Transverse colon (tissue), 4 donors: Measurements from ENCODE around the gene EEIG1. TPM values are rescaled to one million over a fixed set of nuclear protein-coding genes. Genes with fewer than 3 reads are reported as not detected.

Source experiments
- DNase-seq: peaks from one replicate; pipeline ENCODE4 v3.0.0-alpha.2; 2019
- H3K27ac ChIP-seq, 4 donors: fragments of 200-600 bp; sonication (generic); 2 replicates each; pipeline ENCODE4 v1.5.1; 2016 to 2018; ENCODE audit warnings: inconsistent platforms in 4 of 4
- H3K27me3 ChIP-seq: fragments of 200-600 bp; sonication (generic); 2 replicates; pipeline ENCODE4 v1.5.1; 2017; ENCODE audit warnings: inconsistent platforms
- H3K36me3 ChIP-seq, 4 donors: fragments of 200-600 bp; sonication (generic); 2 replicates each; pipeline ENCODE4 v1.5.1; 2017 to 2019; ENCODE audit warnings: inconsistent platforms in 4 of 4
- H3K4me1 ChIP-seq, 4 donors: fragments of 200-600 bp; sonication (generic); 2 replicates each; pipeline ENCODE4 v1.5.1; 2017 to 2020; ENCODE audit warnings: inconsistent platforms in 4 of 4
- H3K4me3 ChIP-seq, 4 donors: fragments of 200-600 bp; sonication (generic); 1 replicate in 1 of 4; 2 replicates in 3 of 4; pipeline versions ENCODE4 v1.5.1 to v1.6.1; 2017 to 2019; ENCODE audit warnings: inconsistent platforms in 4 of 4
- H3K9me3 ChIP-seq, 2 donors: fragments of 200-600 bp; sonication (generic); 2 replicates each; pipeline ENCODE4 v1.5.1; 2017 to 2019; ENCODE audit warnings: inconsistent platforms in 2 of 2
- CTCF ChIP-seq, 5 experiments: fragments of 200-600 bp in 3 of 5; fragments of 450-650 bp in 2 of 5; sonication (generic) in 3 of 5; IDR thresholded peaks; 1 replicate in 2 of 5; 2 replicates in 3 of 5; pipeline ENCODE4 v1.5.1; 2016 to 2017; ENCODE audit warnings: antibody characterized with exemption in 5 of 5, inconsistent platforms in 3 of 5, mild to moderate bottlenecking in 2 of 5, moderate library complexity in 1 of 5
- EP300 ChIP-seq: sonication (generic); formaldehyde crosslinking; IDR thresholded peaks from one replicate; pipeline ENCODE4 v1.6.1; 2017; ENCODE audit warnings: antibody characterized with exemption, low read depth
- POLR2A ChIP-seq: fragments of 450-650 bp; IDR thresholded peaks from one replicate; pipeline ENCODE4 v1.6.1; 2016; ENCODE audit warnings: antibody characterized with exemption, mild to moderate bottlenecking, moderate library complexity
- POLR2AphosphoS5 ChIP-seq, 3 donors: sonication (generic); formaldehyde crosslinking; IDR thresholded peaks; one replicate each; pipeline ENCODE4 v1.6.1; 2016; ENCODE audit warnings: antibody characterized with exemption in 3 of 3
- WGBS, 2 donors: methylation state at CpG; one replicate each; pipeline ENCODE4 v1.1.5; 2018; ENCODE audit warnings: low coverage in 1 of 2; 5-methylcytosine and 5-hydroxymethylcytosine counted together
- in situ Hi-C, 4 donors: fragments of 200-750 bp; cut with MboI; loops; one replicate each; pipeline versions ENCODE4 v1.15.0 to v1.15.1; 2017; ENCODE audit warnings: low sequenced_read_pairs in 3 of 4, low pct_ligation_motif_present in 1 of 4, low pct_unique_long_range_greater_than_20kb in 1 of 4
- intact Hi-C: fragments of 100-400 bp; cut with DNase I; formaldehyde crosslinking; loops from one replicate; pipeline ENCODE4 v1.15.1; 2023; ENCODE audit warnings: low total_unique reads
- total RNA-seq, 4 donors: library from RNA; depleted of rRNA; stranded (reverse); fragments of >200 nt; gene quantifications; one replicate each; pipeline ENCODE4 v1.1.0, GENCODE V29; 2016

EEIG1 gene
- total RNA-seq, 4 donors from 2014 or later = 77.0 to 230 (median 96.7) TPM

GRCh38 chr9:127953154-127953553, 27.6 kb downstream of the EEIG1 start:
- H3K27me3 ChIP-seq = no peaks in the 10 kb centered on the region
- peaks cover 42 to 67% (median 45%) of the 10 kb centered on the region in 4 donors for H3K4me1 ChIP-seq
- WGBS, 2 donors = 85 to 89% methylated on average over 1 of the region's 1 CpG
- no peaks in the 10 kb centered on the region for H3K9me3 ChIP-seq
- in situ Hi-C loops (loop anchor here in 1 of 4 donors (25.0 kb wide), 1 partner anchor 159 kb away; no protein-coding TSS in a partner anchor), intact Hi-C loops (no loop called here)
- H3K36me3 ChIP-seq = no peaks in the 10 kb centered on the region
- DNase-seq = no peak
- peak overlapping the region in 2 of 4 donors; percentile 82 to 89 for H3K27ac ChIP-seq
- H3K4me3 ChIP-seq = no peak overlapping the region
- TF ChIP-seq POLR2A (no peak), EP300 (no peak), POLR2AphosphoS5 (IDR thresholded peaks at IDR 0.05) (no peak), CTCF (IDR thresholded peaks at IDR 0.05) (no peak)

- H3K27me3 ChIP-seq = no peaks in the 10 kb centered on the region
- peaks cover 33 to 53% (median 34%) of the 10 kb centered on the region in 4 donors for H3K4me1 ChIP-seq
- DNase-seq = no peak
- peak overlapping the region in 3 of 4 donors; percentile 27 to 53 (median 31) for H3K27ac ChIP-seq
- intact Hi-C loops (no loop called here), in situ Hi-C loops (loop anchor here in 1 of 4 donors (25.0 kb wide), 1 partner anchor 162 kb away; no protein-coding TSS in a partner anchor)
- WGBS, 2 donors = 57 to 61% methylated on average over 8 to 21 of the region's 21 CpGs
- no peaks in the 10 kb centered on the region for H3K36me3 ChIP-seq
- TF ChIP-seq EP300 = no peak
- TF ChIP-seq POLR2AphosphoS5 (IDR thresholded peaks at IDR 0.05) = peak in 2 of 3 donors; percentile 8 to 40
- TF ChIP-seq POLR2A = no peak
- no peaks in the 10 kb centered on the region for H3K9me3 ChIP-seq
- no peak overlapping the region for H3K4me3 ChIP-seq
Measured at GRCh38 chr9:127950513-127951289, 30.1 kb downstream of the EEIG1 start.

GRCh38 chr9:127949827-127950512, 30.8 kb downstream of the EEIG1 start:
- Histone ChIP-seq H3K4me1 (peaks cover 26 to 46% (median 27%) of the 10 kb centered on the region in 4 donors), H3K4me3 (no peak overlapping the region), H3K27ac (peak overlapping the region in 3 of 4 donors; percentile 27 to 53 (median 31)), H3K9me3 (no peaks in the 10 kb centered on the region), H3K36me3 (peaks cover 0 to 6% (median 0%) of the 10 kb centered on the region in 4 donors), H3K27me3 (no peaks in the 10 kb centered on the region)
- WGBS, 2 donors = 68% methylated on average over 17 of the region's 17 CpGs; no CpG with 5 or more reads in 1 of the 2 donors
- intact Hi-C loops (no loop called here), in situ Hi-C loops (loop anchor here (5.0 to 25.0 kb wide), 4 partner anchors 82 to 162 kb away; no protein-coding TSS in a partner anchor)
- DNase-seq = no peak
- TF ChIP-seq POLR2A = no peak
- TF ChIP-seq CTCF (IDR thresholded peaks at IDR 0.05) = no peak
- TF ChIP-seq EP300 = no peak
- no peak for TF ChIP-seq POLR2AphosphoS5 (IDR thresholded peaks at IDR 0.05)

GRCh38 chr9:127947841-127948710, 32.7 kb downstream of the EEIG1 start:
- TF ChIP-seq POLR2A (no peak), CTCF (IDR thresholded peaks at IDR 0.05) (no peak), EP300 (no peak), POLR2AphosphoS5 (IDR thresholded peaks at IDR 0.05) (no peak)
- H3K27me3 ChIP-seq = no peaks in the 10 kb centered on the region
- DNase-seq = no peak
- no peaks in the 10 kb centered on the region for H3K9me3 ChIP-seq
- H3K27ac ChIP-seq = no peak overlapping the region
- WGBS, 2 donors = 81% methylated on average over 15 of the region's 17 CpGs; no CpG with 5 or more reads in 1 of the 2 donors
- no peak overlapping the region for H3K4me3 ChIP-seq
- H3K36me3 ChIP-seq = peaks cover 0 to 12% (median 0%) of the 10 kb centered on the region in 4 donors
- intact Hi-C loops = no loop called here
- peaks cover 9 to 27% (median 15%) of the 10 kb centered on the region in 4 donors for H3K4me1 ChIP-seq
- in situ Hi-C loops = loop anchor here (5.0 to 10.0 kb wide), 3 partner anchors 84 to 89 kb away; no protein-coding TSS in a partner anchor
